Neural cell (in vitro differentiated cells): ENCODE results near the gene SLC43A1. TPM values are rescaled to one million over a fixed set of nuclear protein-coding genes. Genes with fewer than 3 reads are reported as not detected.
A peak's percentile ranks its signal among the peaks of the same experiment; 100 is the strongest.

Source experiments
- H2AFZ ChIP-seq: fragments of 200-600, 300-800 bp; sonication (generic), shearing (Covaris generic); 2 replicates; pipeline ENCODE4 v1.6.0; 2014; ENCODE audit warnings: low read depth, mild to moderate bottlenecking, antibody characterized with exemption, low read length, moderate library complexity
- H3F3A ChIP-seq: fragments of 200-600 bp; shearing (Covaris generic); 2 replicates; pipeline ENCODE4 v1.6.1; 2016; ENCODE audit warnings: mild to moderate bottlenecking, moderate library complexity, mixed read lengths, antibody characterized with exemption, low read length; ENCODE audit not compliant: insufficient read depth, poor library complexity, severe bottlenecking
- H3K27ac ChIP-seq: fragments of 200-600, 300-800 bp; sonication (generic), shearing (Covaris generic); 2 replicates; pipeline ENCODE4 v1.5.1; 2014; ENCODE audit warnings: mild to moderate bottlenecking, low read length, moderate library complexity
- H3K27me3 ChIP-seq: fragments of 300-800, 200-600 bp; sonication (generic), shearing (Covaris generic); 2 replicates; pipeline ENCODE4 v1.6.0; 2014; ENCODE audit warnings: mild to moderate bottlenecking, low read depth, low read length, moderate library complexity; ENCODE audit not compliant: insufficient read depth
- H3K36me3 ChIP-seq: fragments of 300-800, 200-600 bp; sonication (generic), shearing (Covaris generic); 2 replicates; pipeline ENCODE4 v1.5.1; 2014; ENCODE audit warnings: mild to moderate bottlenecking, antibody characterized with exemption, low read length, moderate library complexity; ENCODE audit not compliant: insufficient read depth
- H3K4me2 ChIP-seq: fragments of 300-800, 200-600 bp; sonication (generic), shearing (Covaris generic); 2 replicates; pipeline ENCODE4 v1.6.0; 2014; ENCODE audit warnings: mild to moderate bottlenecking, low read length
- H3K4me3 ChIP-seq: fragments of 300-800, 200-600 bp; sonication (generic), shearing (Covaris generic); 2 replicates; pipeline ENCODE4 v1.5.1; 2014; ENCODE audit warnings: mild to moderate bottlenecking, low read length, moderate library complexity
- H3K79me2 ChIP-seq: fragments of 200-600 bp; shearing (Covaris generic); replicated peaks from 2 replicates; pipeline ENCODE4 v1.6.0; 2014; ENCODE audit warnings: mild to moderate bottlenecking, low read length, moderate library complexity; ENCODE audit not compliant: insufficient read depth
- H3K9ac ChIP-seq: fragments of 300-800, 200-600 bp; sonication (generic), shearing (Covaris generic); 2 replicates; pipeline ENCODE4 v1.6.1; 2016; ENCODE audit warnings: mild to moderate bottlenecking, low read length, mixed read lengths
- H3K9me2 ChIP-seq: fragments of 200-600 bp; shearing (Covaris generic); 2 replicates; pipeline ENCODE4 v1.6.1; 2016; ENCODE audit warnings: mild to moderate bottlenecking, low read length, mixed read lengths; ENCODE audit not compliant: insufficient read depth
- H3K9me3 ChIP-seq: fragments of 200-600, 300-800 bp; sonication (generic), shearing (Covaris generic); 2 replicates; pipeline ENCODE4 v1.6.1; 2016; ENCODE audit warnings: mild to moderate bottlenecking, mixed run types, low read length, moderate library complexity, mixed read lengths
- H4K20me1 ChIP-seq: fragments of 200-600 bp; shearing (Covaris generic); 2 replicates; pipeline ENCODE4 v1.6.1; 2016; ENCODE audit warnings: mild to moderate bottlenecking, mixed run types; ENCODE audit not compliant: insufficient read depth
- CTCF ChIP-seq: fragments of 450-650 bp; IDR thresholded peaks from 2 replicates; pipeline ENCODE4 v1.5.1; 2014; ENCODE audit warnings: antibody characterized with exemption, mild to moderate bottlenecking, moderate library complexity; ENCODE audit not compliant: poor library complexity, severe bottlenecking
- EP300 ChIP-seq: fragments of 450-650 bp; conservative IDR thresholded peaks from 2 replicates; pipeline ENCODE4 v1.6.1; 2014; ENCODE audit warnings: antibody characterized with exemption, mild to moderate bottlenecking, moderate library complexity; ENCODE audit not compliant: poor library complexity, severe bottlenecking
- EZH2 ChIP-seq: fragments of 200-600, 300-800 bp; shearing (Covaris generic), sonication (generic); IDR thresholded peaks from 2 replicates; pipeline ENCODE4 v1.6.1; 2014; ENCODE audit warnings: antibody characterized with exemption, low read length, borderline replicate concordance, mild to moderate bottlenecking; ENCODE audit not compliant: insufficient read depth, poor library complexity, severe bottlenecking
- MXI1 ChIP-seq: fragments of 450-650 bp; conservative IDR thresholded peaks from 2 replicates; pipeline ENCODE4 v1.6.1; 2014; ENCODE audit warnings: antibody characterized with exemption, mild to moderate bottlenecking; ENCODE audit not compliant: poor library complexity, severe bottlenecking
- POLR2AphosphoS5 ChIP-seq: IDR thresholded peaks from 2 replicates; pipeline ENCODE4 v1.6.1; 2012
- RAD21 ChIP-seq: fragments of 450-650 bp; conservative IDR thresholded peaks from 2 replicates; pipeline ENCODE4 v1.6.1; 2014; ENCODE audit warnings: antibody characterized with exemption, mild to moderate bottlenecking, moderate library complexity
- SMC3 ChIP-seq: fragments of 450-650 bp; conservative IDR thresholded peaks from 2 replicates; pipeline ENCODE4 v1.6.1; 2014; ENCODE audit warnings: antibody characterized with exemption, mild to moderate bottlenecking, moderate library complexity; ENCODE audit not compliant: poor library complexity
- TAF1 ChIP-seq: IDR thresholded peaks from 2 replicates; pipeline ENCODE4 v1.6.1; 2012; ENCODE audit warnings: low read depth
- polyA plus RNA-seq: library from polyadenylated mRNA; depleted of rRNA; stranded (reverse); fragments of >200 nt; gene quantifications from 2 replicates; pipeline ENCODE4 v1.2.3, GENCODE V29; 2014
- TF ChIP-seq, protein P1 (sequence below): IDR thresholded peaks from 2 replicates; pipeline ENCODE4 v1.6.1; 2012; ENCODE audit warnings: borderline replicate concordance

The SLC43A1 gene
- polyA plus RNA-seq, 1 donor from 2014 or later: 3.3 TPM

DNA sequence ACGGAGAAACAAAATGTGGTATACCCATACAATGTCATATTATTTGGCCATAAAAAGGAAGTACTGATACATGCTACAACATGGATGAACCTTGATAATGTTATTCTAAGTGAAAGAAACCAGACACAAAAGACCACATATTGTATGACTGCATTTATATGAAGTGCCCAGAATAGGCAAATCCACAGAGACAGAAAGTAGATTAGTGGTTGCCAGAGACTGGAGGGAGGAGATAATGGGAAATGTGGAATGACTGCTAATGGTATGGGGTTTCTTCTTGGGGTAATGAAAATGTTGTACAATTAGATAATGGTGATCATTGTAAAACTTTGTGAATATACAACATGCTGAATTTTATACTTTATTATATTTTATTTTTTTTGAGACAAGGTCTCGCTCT, 5.6 kb upstream of the SLC43A1 start:
- Histone ChIP-seq H3K9me2 (no peaks in the 10 kb centered on the region), H3K4me2 (no peak overlapping the region)
- no peak for TF ChIP-seq POLR2AphosphoS5
- TF ChIP-seq, protein P1, sequence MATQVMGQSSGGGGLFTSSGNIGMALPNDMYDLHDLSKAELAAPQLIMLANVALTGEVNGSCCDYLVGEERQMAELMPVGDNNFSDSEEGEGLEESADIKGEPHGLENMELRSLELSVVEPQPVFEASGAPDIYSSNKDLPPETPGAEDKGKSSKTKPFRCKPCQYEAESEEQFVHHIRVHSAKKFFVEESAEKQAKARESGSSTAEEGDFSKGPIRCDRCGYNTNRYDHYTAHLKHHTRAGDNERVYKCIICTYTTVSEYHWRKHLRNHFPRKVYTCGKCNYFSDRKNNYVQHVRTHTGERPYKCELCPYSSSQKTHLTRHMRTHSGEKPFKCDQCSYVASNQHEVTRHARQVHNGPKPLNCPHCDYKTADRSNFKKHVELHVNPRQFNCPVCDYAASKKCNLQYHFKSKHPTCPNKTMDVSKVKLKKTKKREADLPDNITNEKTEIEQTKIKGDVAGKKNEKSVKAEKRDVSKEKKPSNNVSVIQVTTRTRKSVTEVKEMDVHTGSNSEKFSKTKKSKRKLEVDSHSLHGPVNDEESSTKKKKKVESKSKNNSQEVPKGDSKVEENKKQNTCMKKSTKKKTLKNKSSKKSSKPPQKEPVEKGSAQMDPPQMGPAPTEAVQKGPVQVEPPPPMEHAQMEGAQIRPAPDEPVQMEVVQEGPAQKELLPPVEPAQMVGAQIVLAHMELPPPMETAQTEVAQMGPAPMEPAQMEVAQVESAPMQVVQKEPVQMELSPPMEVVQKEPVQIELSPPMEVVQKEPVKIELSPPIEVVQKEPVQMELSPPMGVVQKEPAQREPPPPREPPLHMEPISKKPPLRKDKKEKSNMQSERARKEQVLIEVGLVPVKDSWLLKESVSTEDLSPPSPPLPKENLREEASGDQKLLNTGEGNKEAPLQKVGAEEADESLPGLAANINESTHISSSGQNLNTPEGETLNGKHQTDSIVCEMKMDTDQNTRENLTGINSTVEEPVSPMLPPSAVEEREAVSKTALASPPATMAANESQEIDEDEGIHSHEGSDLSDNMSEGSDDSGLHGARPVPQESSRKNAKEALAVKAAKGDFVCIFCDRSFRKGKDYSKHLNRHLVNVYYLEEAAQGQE: no peak
- no peak for TF ChIP-seq CTCF
- TF ChIP-seq MXI1: no peak
- no peak for TF ChIP-seq SMC3
- TF ChIP-seq TAF1: no peak
- TF ChIP-seq EZH2: no peak
- no peak for TF ChIP-seq RAD21
- no peak for TF ChIP-seq EP300

DNA sequence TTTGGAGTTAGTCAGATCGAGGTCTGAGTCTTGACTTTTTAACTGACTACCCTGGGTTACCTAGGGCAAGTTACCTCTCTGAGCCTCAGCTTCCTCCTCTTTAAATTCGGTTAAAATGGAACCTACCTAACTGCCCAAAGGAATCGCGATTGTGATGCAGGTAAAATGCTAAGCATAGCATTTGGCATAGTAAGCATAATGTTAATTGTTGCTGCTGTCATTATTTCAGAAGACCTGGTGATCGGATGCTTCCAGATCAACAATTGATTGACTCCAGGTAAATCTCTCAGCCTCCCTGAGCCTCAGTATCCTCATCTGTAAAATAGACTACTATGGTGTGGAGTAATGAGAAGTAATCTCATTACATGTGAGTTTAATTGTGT, 550 bp upstream of the SLC43A1 start:
- Histone ChIP-seq H3K9ac (no peak overlapping the region), H3K79me2 (no peaks in the 10 kb centered on the region), H3K9me2 (no peaks in the 10 kb centered on the region), H3K27ac (no peak overlapping the region), H3K4me2 (peak overlapping the region; percentile 42), H4K20me1 (no peaks in the 10 kb centered on the region), H3K36me3 (no peaks in the 10 kb centered on the region), H3K4me3 (peak overlapping the region; percentile 77), H3F3A (no peaks in the 10 kb centered on the region), H3K27me3 (peaks cover 58% of the 10 kb centered on the region), H3K9me3 (no peaks in the 10 kb centered on the region), H2AFZ (no peak overlapping the region)
- TF ChIP-seq, protein P1: no peak
- TF ChIP-seq EP300 (no peak), RAD21 (no peak), MXI1 (no peak), SMC3 (no peak), CTCF (no peak), EZH2 (no peak), TAF1 (no peak), POLR2AphosphoS5 (no peak)

More for the DNA sequence above, 5.6 kb upstream of the SLC43A1 start:
- no peaks in the 10 kb centered on the region for H3K79me2 ChIP-seq
- peaks cover 17% of the 10 kb centered on the region for H3K27me3 ChIP-seq
- H3K9me3 ChIP-seq: no peaks in the 10 kb centered on the region
- no peaks in the 10 kb centered on the region for H3F3A ChIP-seq
- no peak overlapping the region for H3K4me3 ChIP-seq
- H3K27ac ChIP-seq: no peak overlapping the region
- H2AFZ ChIP-seq: no peak overlapping the region
- H4K20me1 ChIP-seq: no peaks in the 10 kb centered on the region
- H3K9ac ChIP-seq: no peak overlapping the region
- no peaks in the 10 kb centered on the region for H3K36me3 ChIP-seq
